ENCODE results near the gene PPP1R1C. TPM values are rescaled to one million over a fixed set of nuclear protein-coding genes. Genes with fewer than 3 reads are reported as not detected.

PPP1R1C gene
- polyA plus RNA-seq, 1 donor from 2014 or later, result not detected

GRCh38 chr2:181989099-181989498, 3.4 kb downstream of the PPP1R1C start:
- H3F3A ChIP-seq (ENCODE audit: insufficient read depth, low read length, poor library complexity, severe bottlenecking), result no peaks in the 10 kb centered on the region
- no peak overlapping the region for H3K9ac ChIP-seq (ENCODE audit: low read length)
- TF ChIP-seq RAD21 (conservative IDR thresholded peaks at IDR 0.05) (no peak), MXI1 (conservative IDR thresholded peaks at IDR 0.05; ENCODE audit: poor library complexity, severe bottlenecking) (no peak)
- H3K9me2 ChIP-seq (ENCODE audit: insufficient read depth, low read length), result no peaks in the 10 kb centered on the region
- H3K27ac ChIP-seq (ENCODE audit: low read length), result no peak overlapping the region
- no peak overlapping the region for H3K4me3 ChIP-seq (ENCODE audit: low read length)
- no peaks in the 10 kb centered on the region for H3K36me3 ChIP-seq (ENCODE audit: insufficient read depth, low read length)
- no peak overlapping the region for H2AFZ ChIP-seq (ENCODE audit: low read depth, low read length)
- no peaks in the 10 kb centered on the region for H3K27me3 ChIP-seq (ENCODE audit: insufficient read depth, low read depth, low read length)
- H4K20me1 ChIP-seq (ENCODE audit: insufficient read depth), result no peaks in the 10 kb centered on the region
- no peak overlapping the region for H3K4me2 ChIP-seq (ENCODE audit: low read length)
- no peaks in the 10 kb centered on the region for H3K9me3 ChIP-seq (ENCODE audit: low read length)
- H3K79me2 ChIP-seq (replicated peaks; ENCODE audit: insufficient read depth, low read length), result no peaks in the 10 kb centered on the region

GRCh38 chr2:181991171-181991885, 5.7 kb downstream of the PPP1R1C start:
- no peak overlapping the region for H3K4me2 ChIP-seq (ENCODE audit: low read length)
- no peak overlapping the region for H3K4me3 ChIP-seq (ENCODE audit: low read length)
- H4K20me1 ChIP-seq (ENCODE audit: insufficient read depth), result no peaks in the 10 kb centered on the region
- H3F3A ChIP-seq (ENCODE audit: insufficient read depth, low read length, poor library complexity, severe bottlenecking), result no peaks in the 10 kb centered on the region
- TF ChIP-seq POLR2AphosphoS5 (IDR thresholded peaks at IDR 0.05), result no peak
- no peak for TF ChIP-seq RAD21 (conservative IDR thresholded peaks at IDR 0.05)
- TF ChIP-seq SMC3 (conservative IDR thresholded peaks at IDR 0.05; ENCODE audit: poor library complexity), result no peak
- TF ChIP-seq CTCF (IDR thresholded peaks at IDR 0.05; ENCODE audit: poor library complexity, severe bottlenecking), result no peak
- TF ChIP-seq TAF1 (IDR thresholded peaks at IDR 0.05; ENCODE audit: low read depth), result no peak
- TF ChIP-seq EZH2 (IDR thresholded peaks at IDR 0.05; ENCODE audit: borderline replicate concordance, insufficient read depth, low read length, poor library complexity, severe bottlenecking), result no peak
- no peak for TF ChIP-seq MXI1 (conservative IDR thresholded peaks at IDR 0.05; ENCODE audit: poor library complexity, severe bottlenecking)
- no peak for TF ChIP-seq EP300 (conservative IDR thresholded peaks at IDR 0.05; ENCODE audit: poor library complexity, severe bottlenecking)
- TF ChIP-seq REST (IDR thresholded peaks at IDR 0.05; ENCODE audit: borderline replicate concordance), result no peak
- H3K27ac ChIP-seq (ENCODE audit: low read length), result no peak overlapping the region
- no peak overlapping the region for H3K9ac ChIP-seq (ENCODE audit: low read length)
- H3K9me3 ChIP-seq (ENCODE audit: low read length), result no peaks in the 10 kb centered on the region
- no peak overlapping the region for H2AFZ ChIP-seq (ENCODE audit: low read depth, low read length)
- no peaks in the 10 kb centered on the region for H3K9me2 ChIP-seq (ENCODE audit: insufficient read depth, low read length)
- H3K36me3 ChIP-seq (ENCODE audit: insufficient read depth, low read length), result no peaks in the 10 kb centered on the region
- no peaks in the 10 kb centered on the region for H3K27me3 ChIP-seq (ENCODE audit: insufficient read depth, low read depth, low read length)
- no peaks in the 10 kb centered on the region for H3K79me2 ChIP-seq (replicated peaks; ENCODE audit: insufficient read depth, low read length)

All from neural cell (in vitro differentiated cells).